AG04450 (cell line): ENCODE data around the gene ATAD5. TPM values are rescaled to one million over a fixed set of nuclear protein-coding genes. Genes with fewer than 3 reads are reported as not detected.

Experiments used
- CTCF ChIA-PET: fragments of 300-600, 350-600 bp; formaldehyde crosslinking; extraction: SDS; loops from one replicate; lab custom pipeline; 2022; ENCODE audit warnings: antibody characterized with exemption, inconsistent platforms; lab: Charles Lee
- POLR2A ChIA-PET: fragments of 350-600 bp; formaldehyde crosslinking; extraction: SDS; loops from one replicate; lab custom pipeline; 2021; ENCODE audit warnings: antibody characterized with exemption, inconsistent platforms; lab: Yijun Ruan, JAX
- DNase-seq: peaks from one replicate; pipeline ENCODE4 v3.0.0-alpha.2; 2011; ENCODE audit warnings: low read depth, low spot score
- H3K27ac ChIP-seq: one replicate; pipeline ENCODE4 v1.5.1; 2012; ENCODE audit warnings: low read depth, low read length, control low read depth
- H3K27me3 ChIP-seq: one replicate; pipeline ENCODE4 v1.6.0; 2012; ENCODE audit warnings: low read length; ENCODE audit not compliant: control insufficient read depth, insufficient read depth
- H3K4me3 ChIP-seq: 2 replicates; pipeline ENCODE4 v1.5.1; 2011; ENCODE audit warnings: mild to moderate bottlenecking, low read depth, low read length, control low read depth
- H3K9me3 ChIP-seq: 2 replicates; pipeline ENCODE4 v1.5.1; 2012; ENCODE audit warnings: low read length; ENCODE audit not compliant: control insufficient read depth, insufficient read depth
- CTCF ChIP-seq: IDR thresholded peaks from 2 replicates; pipeline ENCODE4 v1.5.1; 2011; ENCODE audit warnings: low read depth, low read length, control low read depth, inconsistent platforms
- polyA plus RNA-seq: library from polyadenylated mRNA; depleted of rRNA; stranded (reverse); fragments of >200 nt; gene quantifications from 2 replicates; pipeline ENCODE4 v1.2.3, GENCODE V29; 2011

Gene ATAD5
- polyA plus RNA-seq, 1 experiment = 1.0 TPM

- DNase-seq = peak; percentile 54
- Histone ChIP-seq H3K4me3 (peak within 1 kb of the TSS; percentile 90), H3K9me3 (no peaks in the 10 kb centered on the region), H3K27me3 (no peaks in the 10 kb centered on the region), H3K27ac (peak within 1 kb of the TSS; percentile 61)
- ChIA-PET CTCF (interaction anchor here (0.6 to 2.1 kb wide), 8 partner anchors 11 to 720 kb away, joined by 3 to 11 read pairs (median 4); no protein-coding TSS in a partner anchor), POLR2A (interaction anchor here (0.6 to 1.1 kb wide), 3 partner anchors 34 to 1058 kb away, joined by 3 to 22 read pairs (median 4); no protein-coding TSS in a partner anchor)
- TF ChIP-seq CTCF = peak; percentile 49
These were observed 7.2 kb upstream of the ATAD5 start, which contains the start of gene CRLF3 for GRCh38 chr17:30824356-30825145. Gene CRLF3, minus strand, starts transcription at chr17:30824692. Its CDS starts 41 bp downstream, at chr17:30824651.

GRCh38 chr17:30827082-30827481 lies 4.7 kb upstream of the ATAD5 start:
- TF ChIP-seq CTCF = no peak
- Histone ChIP-seq H3K4me3 (no peak overlapping the region), H3K9me3 (peaks cover 2% of the 10 kb centered on the region; the same call in 1 of the 2 replicates), H3K27me3 (no peaks in the 10 kb centered on the region), H3K27ac (no peak overlapping the region)
- ChIA-PET POLR2A (no interaction called here), CTCF (interaction anchor here (0.5 to 1.6 kb wide), 2 partner anchors 9 to 273 kb away, joined by 3 to 4 read pairs; no protein-coding TSS in a partner anchor)
- DNase-seq = no peak

- ChIA-PET CTCF (no interaction called here), POLR2A (no interaction called here)
- no peak for DNase-seq
- Histone ChIP-seq H3K27me3 (no peaks in the 10 kb centered on the region), H3K27ac (no peak overlapping the region), H3K4me3 (no peak overlapping the region), H3K9me3 (peaks cover 3% of the 10 kb centered on the region; the same call in 1 of the 2 replicates)
- TF ChIP-seq CTCF = no peak
These were observed 2.7 kb upstream of the ATAD5 start for GRCh38 chr17:30829022-30829421.

- Histone ChIP-seq H3K27ac (no peak overlapping the region), H3K4me3 (peak overlapping the region; percentile 92), H3K27me3 (no peaks in the 10 kb centered on the region), H3K9me3 (peaks cover 3% of the 10 kb centered on the region; the same call in 1 of the 2 replicates)
- POLR2A ChIA-PET = interaction anchor here (0.5 to 1.4 kb wide), 2 partner anchors 26 to 264 kb away, joined by 3 read pairs; partner anchors contain the start of gene NF1
- CTCF ChIA-PET = no interaction called here
- no peak for DNase-seq
- no peak for TF ChIP-seq CTCF
These were observed 509 bp upstream of the ATAD5 start for GRCh38 chr17:30831257-30831656.
